DMS79 (cell line): ENCODE data around the gene CMAS.
"Not testable (repeated sequence)": the region's sequence is repeated elsewhere in the genome, so short reads cannot be mapped to it uniquely, and the experiment has no call there.

Source experiments
- DNase-seq: peaks from one replicate; lab custom pipeline; 2025; lab: John Stamatoyannopoulos, UW

CMAS gene

DNA sequence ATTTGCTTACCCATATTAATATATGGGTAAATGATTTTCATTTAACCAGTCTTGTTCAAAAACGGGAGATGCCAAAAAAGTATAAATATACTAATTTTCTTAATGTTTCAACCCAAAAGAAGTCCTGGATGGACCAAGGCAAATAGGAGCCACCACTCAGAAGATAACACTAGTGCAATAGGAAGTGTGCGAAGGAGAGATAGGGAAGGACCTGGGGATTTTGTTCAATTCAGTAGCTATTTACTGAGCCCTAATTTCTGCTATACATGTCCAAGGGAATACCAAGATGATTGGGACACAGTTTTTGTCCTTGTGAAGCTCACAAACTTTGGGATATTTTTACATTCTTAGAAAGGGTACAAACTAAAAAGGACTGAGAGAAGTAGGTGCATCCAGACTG lies 1.5 kb downstream of the CMAS start:
- DNase-seq = no peak

GRCh38 chr12:22048351-22049041 lies 2.5 kb downstream of the CMAS start:
- DNase-seq = no peak

DNA sequence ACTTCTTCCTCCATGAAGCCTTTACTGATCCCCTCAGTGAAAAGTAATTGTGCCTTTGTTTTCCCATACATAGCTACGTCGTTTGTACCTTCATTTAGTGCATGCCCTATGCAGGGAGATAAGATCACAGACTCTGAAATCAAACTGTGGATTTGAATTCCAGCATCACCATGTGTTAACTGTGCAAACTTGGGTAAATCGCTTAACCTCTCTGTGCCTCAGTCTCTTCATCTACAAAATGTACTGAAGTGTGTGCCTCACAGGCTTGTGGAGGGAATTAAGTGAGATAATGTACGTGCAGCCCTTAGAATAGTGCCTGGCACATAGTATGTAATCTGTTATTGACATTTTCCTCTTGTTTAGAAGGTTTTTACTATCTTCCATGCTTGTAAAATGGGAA lies 4.1 kb downstream of the CMAS start:
- DNase-seq = no peak

DNA sequence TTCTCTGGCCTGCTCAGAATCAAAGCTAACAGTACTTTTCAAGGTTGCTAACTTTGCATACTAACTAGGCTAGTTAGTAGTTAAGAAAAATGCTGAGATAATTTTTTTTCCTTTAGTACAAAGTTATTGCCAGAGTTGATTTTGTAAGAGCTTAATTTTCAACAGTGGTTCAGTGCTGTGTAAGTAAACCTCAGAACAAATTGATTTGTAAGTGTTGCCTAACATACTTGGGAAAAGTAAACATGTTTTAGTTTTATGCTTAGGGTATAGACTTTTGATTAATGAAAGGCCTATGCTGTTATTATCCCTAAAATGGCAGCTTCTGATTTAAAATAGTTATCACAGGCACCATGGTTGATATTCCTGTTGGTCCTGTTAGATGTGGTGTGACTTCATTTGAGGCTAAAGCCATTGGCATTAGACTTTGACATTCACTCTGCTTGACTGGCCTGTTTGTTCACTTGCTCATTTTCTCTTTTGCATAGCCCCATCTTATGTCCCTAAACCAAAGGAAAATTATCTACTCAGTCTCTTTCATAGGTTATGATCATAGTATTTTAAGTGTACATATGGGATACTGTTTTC lies 5.2 kb downstream of the CMAS start:
- DNase-seq = no peak

DNA sequence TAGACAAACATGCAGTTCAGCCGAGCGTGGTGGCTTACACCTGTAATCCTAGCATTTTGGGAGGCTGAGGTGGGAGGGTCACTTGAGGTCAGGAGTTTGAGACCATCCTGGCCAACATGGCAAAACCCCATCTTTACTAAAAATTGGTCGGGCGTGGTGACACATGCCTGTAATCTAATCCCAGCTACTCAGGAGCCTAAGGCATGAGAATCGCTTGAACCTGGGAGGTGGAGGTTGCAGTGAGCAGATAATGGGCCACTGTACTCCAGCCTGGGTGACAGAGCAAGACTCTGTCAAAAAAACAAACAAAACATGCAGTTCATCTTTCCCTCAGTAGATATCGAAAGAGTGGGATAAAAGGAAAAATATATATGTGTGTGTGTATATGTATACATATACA lies 7.0 kb downstream of the CMAS start:
- DNase-seq = not testable (repeated sequence)

DNA sequence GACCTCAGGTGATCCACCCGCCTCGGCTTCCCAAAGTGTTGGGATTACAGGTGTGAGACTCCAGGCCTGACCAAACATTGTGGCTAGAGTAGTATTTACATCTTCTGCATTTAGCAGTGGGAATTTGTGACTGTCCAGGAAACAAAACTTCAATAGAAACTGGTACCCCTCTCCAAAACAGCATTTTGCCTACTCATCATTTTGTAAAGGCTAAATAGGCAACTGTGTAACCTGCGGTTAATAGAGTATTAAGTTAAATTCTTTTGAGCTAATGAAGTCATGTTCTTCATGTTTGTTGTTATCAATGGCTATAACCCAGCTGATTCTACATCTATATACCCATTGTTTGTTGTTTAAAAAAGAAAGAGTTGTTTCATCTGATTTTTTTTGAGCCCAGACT lies 8.1 kb downstream of the CMAS start:
- no peak for DNase-seq

- DNase-seq = no peak
Measured at GRCh38 chr12:22056607-22057006, 10.6 kb downstream of the CMAS start.

DNA sequence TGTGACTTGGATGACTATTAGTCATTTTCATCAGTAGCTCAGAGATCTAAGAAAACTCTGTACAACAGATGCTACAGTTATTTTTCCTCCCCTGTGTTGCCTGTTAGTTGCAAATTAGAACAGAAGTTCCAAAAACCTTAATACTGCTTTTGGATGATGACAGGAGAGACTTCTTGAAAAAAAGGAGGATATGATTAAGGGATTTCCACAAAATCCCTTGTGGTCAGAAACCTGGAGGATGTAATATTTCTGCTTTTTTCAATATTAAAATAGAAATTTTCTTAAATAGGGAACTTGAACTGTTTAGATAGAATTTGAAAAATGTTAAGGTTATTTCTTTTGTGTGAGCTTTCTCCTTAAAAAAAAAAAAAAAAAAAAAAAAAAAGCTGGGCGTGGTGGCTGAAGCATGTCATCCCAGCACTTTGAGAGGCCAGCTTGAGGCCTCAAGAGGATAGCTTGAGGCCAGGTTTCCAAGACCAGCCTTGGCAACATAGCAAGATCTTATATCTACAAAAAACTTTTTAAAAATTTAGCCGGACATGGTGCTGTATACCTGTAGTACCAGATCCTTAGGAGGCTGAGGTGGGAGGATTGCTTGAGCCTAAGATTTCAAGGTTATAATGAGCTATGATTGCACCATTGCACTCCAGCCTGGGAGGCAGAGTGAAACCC lies 14.1 kb downstream of the CMAS start:
- DNase-seq = no peak

DNA sequence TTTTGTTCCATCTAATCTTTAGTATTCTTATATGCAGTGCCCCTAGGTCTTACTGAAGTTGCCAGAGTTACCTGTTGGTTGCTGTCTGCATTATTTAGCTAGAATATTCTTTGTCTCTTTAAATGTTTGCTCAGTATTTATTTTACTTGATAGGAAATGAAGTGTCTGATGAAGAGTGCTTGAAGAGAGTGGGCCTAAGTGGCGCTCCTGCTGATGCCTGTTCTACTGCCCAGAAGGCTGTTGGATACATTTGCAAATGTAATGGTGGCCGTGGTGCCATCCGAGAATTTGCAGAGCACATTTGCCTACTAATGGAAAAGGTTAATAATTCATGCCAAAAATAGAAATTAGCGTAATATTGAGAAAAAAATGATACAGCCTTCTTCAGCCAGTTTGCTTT lies 18.9 kb downstream of the CMAS start:
- peak; percentile 90 for DNase-seq

- DNase-seq = no peak
Measured at GRCh38 chr12:22066310-22066709, 20.3 kb downstream of the CMAS start.

DNA sequence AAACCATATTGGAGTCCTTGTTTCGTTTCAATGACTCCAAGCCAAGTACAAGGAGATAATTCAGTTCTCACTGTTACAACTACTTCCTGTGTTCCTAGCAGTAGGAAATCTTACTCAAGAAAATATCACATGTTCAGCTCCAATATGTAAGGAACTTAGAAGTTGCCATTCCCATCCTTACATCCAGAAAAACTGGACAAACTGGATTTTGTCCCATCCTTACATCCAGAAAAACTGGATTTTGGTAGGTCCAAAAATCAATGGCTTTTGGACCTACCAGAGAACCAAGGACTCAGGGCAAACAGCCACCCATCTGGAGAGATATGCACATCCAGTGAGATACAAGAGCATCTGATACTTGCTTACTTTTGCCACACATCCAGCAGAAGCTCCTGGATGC lies 23.8 kb downstream of the CMAS start:
- DNase-seq = no peak

DNA sequence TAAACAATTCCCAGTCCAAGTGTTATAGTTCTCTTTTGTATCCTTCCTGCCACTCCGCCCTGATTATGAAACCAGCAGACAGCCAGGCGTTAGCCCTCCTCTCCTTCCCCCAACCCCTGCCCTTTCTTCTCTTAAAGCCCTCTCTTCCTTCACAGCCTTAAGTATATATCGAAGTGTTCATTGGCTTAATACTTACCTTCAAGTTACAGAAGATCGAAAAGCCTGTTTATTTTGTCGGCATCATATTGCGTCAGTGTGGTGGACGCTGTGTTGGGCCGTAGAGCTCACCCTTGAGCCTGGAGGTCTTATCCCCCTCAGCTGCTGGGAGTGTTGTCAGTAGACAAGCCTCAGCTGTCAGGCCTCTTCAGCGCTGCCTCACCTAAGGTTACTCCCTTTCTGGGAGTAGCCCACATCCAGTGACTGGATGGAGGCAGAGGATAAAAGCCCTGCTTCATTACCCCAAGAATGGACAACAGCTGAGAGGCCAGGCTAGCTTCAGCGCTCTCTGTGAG lies 36.2 kb downstream of the CMAS start:
- no peak for DNase-seq

DNA sequence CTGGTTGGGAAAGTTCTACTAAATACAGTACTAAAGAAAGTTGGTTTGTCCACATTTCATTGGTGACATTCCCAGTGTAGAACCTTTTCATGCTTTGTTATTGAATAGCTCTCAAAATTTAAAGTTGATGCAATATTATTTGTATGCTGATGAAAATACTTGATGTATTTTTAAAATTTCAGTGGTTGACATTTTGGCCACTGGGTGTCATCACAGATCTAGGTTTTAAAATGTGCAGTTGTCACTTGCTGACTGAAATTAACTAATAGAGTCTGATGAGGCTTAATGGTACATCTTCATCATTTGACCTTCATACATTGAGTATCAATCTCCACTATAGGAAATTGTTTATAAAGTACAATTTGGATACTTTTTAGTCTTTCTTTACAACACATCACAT lies 37.1 kb downstream of the CMAS start:
- no peak for DNase-seq

DNA sequence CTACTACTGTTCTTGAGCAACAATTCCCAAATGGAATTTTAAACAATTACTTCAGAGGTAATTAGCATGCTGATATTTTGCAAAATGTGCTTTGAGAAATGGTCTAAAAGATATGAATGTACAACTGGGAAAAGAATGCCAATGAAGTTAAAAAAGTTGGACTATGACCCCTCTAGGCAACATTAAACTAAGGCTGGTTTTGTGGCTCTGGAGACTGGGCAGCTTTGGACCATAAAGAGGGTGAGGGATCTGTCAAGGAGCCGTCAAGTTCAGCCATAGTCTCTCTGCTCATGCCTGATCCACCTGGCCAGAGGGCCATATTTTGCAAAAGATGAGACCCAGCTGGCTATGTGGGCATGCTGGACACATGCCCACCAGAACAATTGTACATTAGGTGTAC lies 38.8 kb downstream of the CMAS start:
- no peak for DNase-seq

- DNase-seq = no peak
Measured at GRCh38 chr12:22088886-22089285, 42.9 kb downstream of the CMAS start.

GRCh38 chr12:22089486-22089885 lies 43.5 kb downstream of the CMAS start:
- no peak for DNase-seq

GRCh38 chr12:22099062-22099461 lies 53.0 kb downstream of the CMAS start:
- DNase-seq = not testable (repeated sequence)

DNA sequence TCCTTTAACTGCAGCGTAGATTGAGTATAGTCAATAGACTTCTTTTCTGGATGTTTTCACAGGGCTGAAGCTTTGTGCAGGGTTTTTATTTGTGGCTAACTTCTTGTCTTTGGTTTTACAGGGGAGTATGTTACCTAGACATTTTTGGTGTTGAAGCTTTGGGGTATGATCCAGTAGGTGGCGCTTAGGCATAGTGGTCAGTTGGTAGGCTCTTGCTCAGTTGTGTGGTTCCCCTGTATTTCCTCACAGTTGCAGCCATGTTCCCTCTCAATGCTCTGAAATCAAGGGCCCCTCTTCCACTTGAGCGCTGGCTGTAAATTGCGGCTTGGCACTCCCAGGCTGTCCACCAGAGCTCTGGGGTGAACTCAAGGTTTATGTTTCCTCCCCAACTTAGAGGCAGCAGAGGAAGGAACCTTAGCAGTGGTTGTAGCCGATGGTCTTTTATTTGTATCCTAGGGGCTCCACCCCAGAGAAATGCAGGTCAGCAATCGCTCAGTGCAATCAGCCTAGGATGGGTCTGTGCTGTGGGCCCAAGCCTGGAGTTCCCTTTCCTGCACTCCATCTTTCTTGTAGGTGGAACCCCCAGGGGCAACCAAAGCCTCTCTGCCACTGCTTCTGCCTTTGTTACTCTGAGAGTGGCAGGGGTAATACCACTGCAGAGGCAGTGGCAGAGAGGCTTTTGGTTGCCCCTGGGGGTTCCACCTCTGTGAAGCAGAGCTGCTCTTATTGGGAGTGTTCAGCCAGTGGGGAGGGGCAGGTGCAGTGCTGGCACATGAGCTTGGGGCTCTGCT lies 55.1 kb downstream of the CMAS start:
- no peak for DNase-seq

- no peak for DNase-seq
Measured at GRCh38 chr12:22101749-22102243, 55.8 kb downstream of the CMAS start.

- no peak for DNase-seq
Measured at GRCh38 chr12:22103418-22103817, 57.4 kb downstream of the CMAS start.

DNA sequence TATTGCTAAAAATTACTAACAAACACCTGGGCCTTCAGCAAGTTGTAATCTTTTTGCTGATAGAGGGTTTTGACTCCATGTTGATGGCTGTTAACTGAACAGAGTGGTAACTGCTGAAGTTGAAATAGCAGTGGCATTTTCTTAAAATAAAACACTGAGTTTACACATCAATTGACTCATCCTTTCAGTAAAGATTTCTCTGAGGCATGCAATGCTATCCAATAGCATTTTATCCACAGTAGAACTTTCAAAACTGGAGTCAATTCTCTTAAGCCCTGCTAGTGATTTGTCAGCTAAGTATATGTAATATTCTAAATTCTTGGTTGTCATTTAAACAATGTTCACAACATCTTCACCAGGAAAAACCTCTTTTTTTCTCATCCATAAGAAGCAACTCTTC lies 59.5 kb downstream of the CMAS start:
- no peak for DNase-seq

DNA sequence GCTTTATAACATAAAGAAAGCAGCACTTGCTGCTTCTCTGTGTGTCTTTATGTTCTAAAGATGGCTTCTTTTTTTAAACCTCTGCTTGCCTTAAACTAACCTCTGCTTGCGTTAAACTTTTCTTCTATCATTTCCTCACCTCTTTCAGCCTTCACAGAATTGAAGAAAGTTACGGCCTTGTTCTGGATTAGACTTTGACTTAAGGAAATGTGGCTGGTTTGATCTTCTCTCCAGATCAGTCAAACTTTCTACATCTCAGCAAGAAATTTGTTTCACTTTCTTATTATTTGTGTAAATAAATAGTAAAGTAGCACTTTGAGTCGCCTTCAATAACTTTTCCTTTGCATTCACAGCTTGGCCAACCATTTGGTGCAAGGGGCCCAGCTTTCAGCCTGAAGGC lies 64.2 kb downstream of the CMAS start:
- DNase-seq = no peak
